NAMALWA (cell line): ENCODE results near the gene SEMA3G.

ENCODE experiments used
- DNase-seq: peaks from one replicate; pipeline ENCODE4 v3.0.0-alpha.2; 2015; ENCODE audit warnings: low spot score

Gene SEMA3G

GRCh38 chr3:52394751-52395502 lies 50.0 kb downstream of the SEMA3G start:
- DNase-seq: no peak

GRCh38 chr3:52393959-52394670 lies 50.8 kb downstream of the SEMA3G start:
- DNase-seq: no peak

GRCh38 chr3:52393131-52393807 lies 51.6 kb downstream of the SEMA3G start:
- no peak for DNase-seq

- no peak for DNase-seq
These were observed 52.5 kb downstream of the SEMA3G start for GRCh38 chr3:52392216-52392930.

GRCh38 chr3:52391096-52391495 lies 53.8 kb downstream of the SEMA3G start:
- no peak for DNase-seq

- DNase-seq: peak; percentile 23
These were observed 56.0 kb downstream of the SEMA3G start for GRCh38 chr3:52388933-52389332.

- DNase-seq: no peak
These were observed 56.5 kb downstream of the SEMA3G start for GRCh38 chr3:52388348-52388821.

- no peak for DNase-seq
These were observed 57.4 kb downstream of the SEMA3G start for GRCh38 chr3:52387481-52387880.

- peak; percentile 58 for DNase-seq
These were observed 59.7 kb downstream of the SEMA3G start for GRCh38 chr3:52385157-52385556.

GRCh38 chr3:52384019-52384761 lies 60.7 kb downstream of the SEMA3G start:
- DNase-seq: no peak

GRCh38 chr3:52383446-52383845 lies 61.5 kb downstream of the SEMA3G start:
- DNase-seq: no peak
